IMR-90 (cell line): ENCODE measurements around the gene ZMIZ2. TPM values are rescaled to one million over a fixed set of nuclear protein-coding genes. Genes with fewer than 3 reads are reported as not detected.

Source experiments
- ATAC-seq: fragments of 200-7000 bp; cut with Tn5 transposase; 2 replicates; pipeline ENCODE4 v1.9.1; 2020; ENCODE audit warnings: low read depth, mild to moderate bottlenecking, moderate library complexity
- BruUV-seq: library from RNA; stranded (reverse); fragments of 400-500 nt; replicated peaks from 2 replicates; lab custom pipeline; 2021; lab: Mats Ljungman, UMichigan
- CTCF ChIA-PET: fragments of 300-600 bp; formaldehyde crosslinking; extraction: SDS; loops from one replicate; lab custom pipeline; 2021; ENCODE audit warnings: antibody characterized with exemption; lab: Yijun Ruan, JAX
- POLR2A ChIA-PET: fragments of 300-600 bp; sonication (Branson Sonifier 250); formaldehyde crosslinking; loops from one replicate; lab custom pipeline; 2022; ENCODE audit warnings: antibody characterized with exemption; ENCODE audit not compliant: unreplicated experiment; lab: Charles Lee
- DNase-seq: peaks from one replicate; pipeline ENCODE4 v3.0.0; 2013
- H2AFZ ChIP-seq: replicated peaks from 2 replicates; pipeline ENCODE3; 2013; ENCODE audit warnings: low read length, mild to moderate bottlenecking; ENCODE audit not compliant: poor library complexity
- H2AK5ac ChIP-seq: 2 replicates; pipeline ENCODE4 v1.6.1; 2013; ENCODE audit warnings: low read depth, low read length, inconsistent platforms
- H2AK9ac ChIP-seq: replicated peaks from 2 replicates; pipeline ENCODE3; 2013; ENCODE audit warnings: mild to moderate bottlenecking, low read depth, low read length, moderate library complexity; ENCODE audit not compliant: poor library complexity
- H2BK120ac ChIP-seq: 2 replicates; pipeline ENCODE4 v1.6.1; 2013; ENCODE audit warnings: low read depth, low read length, inconsistent platforms
- H2BK15ac ChIP-seq: 3 replicates; pipeline ENCODE4 v1.6.1; 2013; ENCODE audit warnings: low read depth, low read length, inconsistent platforms
- H2BK20ac ChIP-seq: 2 replicates; pipeline ENCODE4 v1.6.1; 2013; ENCODE audit warnings: low read depth, mild to moderate bottlenecking, inconsistent platforms, low read length, moderate library complexity
- H2BK5ac ChIP-seq: 2 replicates; pipeline ENCODE4 v1.6.1; 2013; ENCODE audit warnings: mild to moderate bottlenecking, low read depth, low read length, inconsistent platforms; ENCODE audit not compliant: poor library complexity, severe bottlenecking
- H3K14ac ChIP-seq: replicated peaks from 2 replicates; pipeline ENCODE4 v1.6.1; 2013; ENCODE audit warnings: low read depth, low read length, inconsistent platforms
- H3K18ac ChIP-seq: 2 replicates; pipeline ENCODE4 v1.6.1; 2013; ENCODE audit warnings: low read depth, low read length, control low read depth
- H3K23ac ChIP-seq: 2 replicates; pipeline ENCODE4 v1.6.1; 2013; ENCODE audit warnings: low read depth, low read length, inconsistent platforms
- H3K27ac ChIP-seq: 2 replicates; pipeline ENCODE4 v1.5.1; 2013; ENCODE audit warnings: mild to moderate bottlenecking, control low read depth, low read length; ENCODE audit not compliant: insufficient read depth
- H3K27me3 ChIP-seq: 2 replicates; pipeline ENCODE4 v1.6.1; 2013; ENCODE audit warnings: low read length; ENCODE audit not compliant: control insufficient read depth, insufficient read depth
- H3K36me3 ChIP-seq: 2 replicates; pipeline ENCODE4 v1.6.1; 2013; ENCODE audit warnings: low read length, mixed read lengths; ENCODE audit not compliant: control insufficient read depth, insufficient read depth
- H3K4ac ChIP-seq: 2 replicates; pipeline ENCODE4 v1.6.1; 2013; ENCODE audit warnings: low read depth, low read length, inconsistent platforms
- H3K4me1 ChIP-seq: 2 replicates; pipeline ENCODE4 v1.6.1; 2013; ENCODE audit warnings: low read length, mixed read lengths; ENCODE audit not compliant: control insufficient read depth, insufficient read depth
- H3K4me2 ChIP-seq: 2 replicates; pipeline ENCODE4 v1.6.1; 2013; ENCODE audit warnings: low read depth, mild to moderate bottlenecking, control low read depth, low read length, moderate library complexity
- H3K4me3 ChIP-seq: 2 replicates; pipeline ENCODE4 v1.5.1; 2013; ENCODE audit warnings: low read depth, mild to moderate bottlenecking, control low read depth, low read length, moderate library complexity; ENCODE audit not compliant: insufficient read depth
- H3K56ac ChIP-seq: 2 replicates; pipeline ENCODE4 v1.6.1; 2013; ENCODE audit warnings: low read length, inconsistent platforms; ENCODE audit not compliant: insufficient read depth; ENCODE audit errors: extremely low read depth
- H3K79me1 ChIP-seq, 2 experiments: 2 replicates each; pipeline ENCODE4 v1.6.1; 2013; ENCODE audit warnings: low read length in 2 of 2, inconsistent platforms in 1 of 2, low read depth in 1 of 2
- H3K9ac ChIP-seq: 2 replicates; pipeline ENCODE4 v1.6.1; 2013; ENCODE audit warnings: low read depth, low read length, control low read depth
- H3K9me1 ChIP-seq: 2 replicates; pipeline ENCODE4 v1.6.1; 2013; ENCODE audit warnings: low read length, inconsistent platforms; ENCODE audit not compliant: insufficient read depth
- H3K9me3 ChIP-seq: 2 replicates; pipeline ENCODE4 v1.6.1; 2013; ENCODE audit warnings: low read length; ENCODE audit not compliant: control insufficient read depth, insufficient read depth
- H4K20me1 ChIP-seq: 2 replicates; pipeline ENCODE4 v1.6.1; 2013; ENCODE audit warnings: low read length, inconsistent platforms; ENCODE audit not compliant: insufficient read depth
- H4K5ac ChIP-seq: 2 replicates; pipeline ENCODE4 v1.6.1; 2013; ENCODE audit warnings: mild to moderate bottlenecking, low read depth, low read length, control low read depth
- H4K8ac ChIP-seq, 2 experiments: 2 replicates each; pipeline ENCODE4 v1.6.1; 2013; ENCODE audit warnings: low read depth in 2 of 2, low read length in 2 of 2, control low read depth in 1 of 2, inconsistent platforms in 1 of 2
- H4K91ac ChIP-seq: 2 replicates; pipeline ENCODE4 v1.6.1; 2013; ENCODE audit warnings: low read depth, low read length, inconsistent platforms; ENCODE audit not compliant: insufficient read depth
- CEBPB ChIP-seq: IDR thresholded peaks from 2 replicates; pipeline ENCODE4 v1.6.1; 2012; ENCODE audit warnings: low read depth, low read length, improper control_type of control experiment
- CTCF ChIP-seq: conservative IDR thresholded peaks from 2 replicates; pipeline ENCODE4 v1.5.1; 2012; ENCODE audit warnings: mild to moderate bottlenecking, low read depth, low read length, improper control_type of control experiment
- MXI1 ChIP-seq: IDR thresholded peaks from 2 replicates; pipeline ENCODE4 v1.6.1; 2012; ENCODE audit warnings: low read depth, mild to moderate bottlenecking, low read length, moderate library complexity, borderline replicate concordance
- POLR2A ChIP-seq: IDR thresholded peaks from 2 replicates; pipeline ENCODE4 v1.6.1; 2012; ENCODE audit warnings: mild to moderate bottlenecking, low read depth, low read length
- RCOR1 ChIP-seq: IDR thresholded peaks from 2 replicates; pipeline ENCODE4 v1.6.1; 2012; ENCODE audit warnings: mild to moderate bottlenecking, low read length, improper control_type of control experiment; ENCODE audit not compliant: insufficient replicate concordance
- SMC3 ChIP-seq: fragments of 150-350 bp; IDR thresholded peaks from 2 replicates; pipeline ENCODE4 v1.6.1; 2016; ENCODE audit warnings: low read depth, mild to moderate bottlenecking, antibody characterized with exemption, low read length, moderate library complexity
- WGBS, 2 experiments: methylation state at CpG; one replicate each; pipeline versions ENCODE4 v1.1.5 to v1.1.7; 2013; ENCODE audit warnings: missing lambda C conversion rate in 2 of 2; ENCODE audit not compliant: insufficient read length in 1 of 2; ENCODE audit errors: extremely low coverage in 2 of 2; 5-methylcytosine and 5-hydroxymethylcytosine counted together
- dilution Hi-C: fragments of 300-500 bp; cut with HindIII; formaldehyde crosslinking; loops from one replicate; pipeline ENCODE4 v1.14.3; 2018; ENCODE audit warnings: low sequenced_read_pairs; ENCODE audit not compliant: unreplicated experiment
- in situ Hi-C: fragments of 300-500 bp; cut with MboI; formaldehyde crosslinking; loops from 3 replicates; pipeline ENCODE4 v1.14.3; 2019; ENCODE audit warnings: low sequenced_read_pairs, inconsistent platforms, mixed read lengths
- intact Hi-C: fragments of 100-400 bp; cut with micrococcal nuclease; formaldehyde crosslinking; loops from 2 replicates; pipeline ENCODE4 v1.10.0; 2022
- polyA plus RNA-seq, 3 experiments: library from polyadenylated mRNA; depleted of rRNA; stranded (reverse); fragments of >200 nt; gene quantifications; 2 replicates each; pipeline ENCODE4 v1.2.3, GENCODE V29; 2012; ENCODE audit warnings: low replicate concordance in 1 of 3
- total RNA-seq: library from RNA; depleted of rRNA; stranded (reverse); fragments of >200 nt; gene quantifications from 2 replicates; pipeline ENCODE4 v1.2.3, GENCODE V29; 2012
- TF ChIP-seq, protein P1 (sequence below): fragments of 150-350 bp; IDR thresholded peaks from 2 replicates; pipeline ENCODE4 v1.6.1; 2017; ENCODE audit warnings: mild to moderate bottlenecking, antibody characterized with exemption, low read length, low read depth

The ZMIZ2 gene
- total and polyA plus RNA-seq, 2 of the 4 experiments (the other 2 are of a cell fraction): 3.0 to 24.0 TPM

DNA sequence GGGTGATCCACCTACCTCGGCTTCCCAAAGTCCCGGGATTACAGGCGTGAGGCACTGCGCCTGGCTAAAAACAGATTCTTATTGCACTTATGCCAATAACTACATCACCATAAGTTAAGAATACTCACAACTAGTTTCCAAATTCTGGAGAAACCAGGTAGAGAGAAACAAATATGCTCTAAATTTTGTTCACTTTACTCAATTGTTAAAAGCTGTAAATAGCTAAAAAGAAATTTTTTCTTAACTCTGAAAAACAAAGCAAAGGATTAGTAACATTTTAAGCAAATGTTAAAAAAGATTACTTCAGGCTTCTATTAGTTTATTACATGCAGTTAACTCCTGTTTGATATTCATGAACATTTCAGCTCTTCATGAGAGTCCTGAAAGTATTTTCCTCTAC lies 28.3 kb upstream of the ZMIZ2 start:
- no peak overlapping the region for H4K8ac ChIP-seq
- H2AK5ac ChIP-seq: no peak overlapping the region
- H3K18ac ChIP-seq: no peak overlapping the region
- no peak overlapping the region for H2BK5ac ChIP-seq
- no peak overlapping the region for H3K4ac ChIP-seq
- ChIA-PET CTCF (no interaction called here), POLR2A (no interaction called here)
- no peak overlapping the region for H3K23ac ChIP-seq
- BruUV-seq: no TSS peak
- H2BK120ac ChIP-seq: no peak overlapping the region
- TF ChIP-seq MXI1 (no peak), CEBPB (no peak), RCOR1 (no peak), CTCF (no peak), SMC3 (no peak), POLR2A (no peak)
- TF ChIP-seq, protein P1, sequence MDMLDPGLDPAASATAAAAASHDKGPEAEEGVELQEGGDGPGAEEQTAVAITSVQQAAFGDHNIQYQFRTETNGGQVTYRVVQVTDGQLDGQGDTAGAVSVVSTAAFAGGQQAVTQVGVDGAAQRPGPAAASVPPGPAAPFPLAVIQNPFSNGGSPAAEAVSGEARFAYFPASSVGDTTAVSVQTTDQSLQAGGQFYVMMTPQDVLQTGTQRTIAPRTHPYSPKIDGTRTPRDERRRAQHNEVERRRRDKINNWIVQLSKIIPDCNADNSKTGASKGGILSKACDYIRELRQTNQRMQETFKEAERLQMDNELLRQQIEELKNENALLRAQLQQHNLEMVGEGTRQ: no peak
- no peak overlapping the region for H3K56ac ChIP-seq
- no peak overlapping the region for H2BK20ac ChIP-seq
- no peaks in the 10 kb centered on the region for H4K20me1 ChIP-seq
- DNase-seq (no peak), ATAC-seq (no peak)
- dilution Hi-C loops: no loop called here
- H3K4me2 ChIP-seq: no peak overlapping the region
- no peak overlapping the region for H3K4me3 ChIP-seq
- intact Hi-C loops: no loop called here
- H3K9ac ChIP-seq: no peak overlapping the region
- H3K9me1 ChIP-seq: no peaks in the 10 kb centered on the region; the same call in 1 of the 2 replicates
- H2BK15ac ChIP-seq: no peak overlapping the region
- H3K9me3 ChIP-seq: peaks cover 3% of the 10 kb centered on the region
- no peak overlapping the region for H2AFZ ChIP-seq
- H3K27ac ChIP-seq: no peak overlapping the region
- no CpG with 5 or more reads among the region's 4 CpGs for WGBS, 2 experiments
- no peaks in the 10 kb centered on the region for H3K4me1 ChIP-seq
- H3K14ac ChIP-seq: no peak overlapping the region
- H2AK9ac ChIP-seq: no peak overlapping the region
- H3K27me3 ChIP-seq: no peaks in the 10 kb centered on the region
- in situ Hi-C loops: no loop called here
- no peaks in the 10 kb centered on the region for H3K36me3 ChIP-seq
- H3K79me1 ChIP-seq: no peaks in the 10 kb centered on the region
- no peak overlapping the region for H4K5ac ChIP-seq
- H4K91ac ChIP-seq: no peak overlapping the region
